Muscle of back (tissue), 10 donors: ENCODE data around the gene PPTC7. TPM values are rescaled to one million over a fixed set of nuclear protein-coding genes. Genes with fewer than 3 reads are reported as not detected.

Experiments
- polyA plus RNA-seq, 10 donors: library from polyadenylated mRNA; unstranded; fragments of 120-200 nt; gene quantifications; one replicate each; pipeline ENCODE4 v1.2.1, GENCODE V29; 2013; ENCODE audit not compliant: insufficient read length in 10 of 10

Gene PPTC7
- polyA plus RNA-seq, 10 donors = 9.6 to 15.0 (median 12.1) TPM

Other genes with a start within 250 kb of the PPTC7 start
- 10 to 100 TPM; 43.4 to 79.3 (median 61.6) TPM for gene ANAPC7, start 179.6 kb downstream of the PPTC7 start, polyA plus RNA-seq
- gene ARPC3, start 133.0 kb downstream of the PPTC7 start, polyA plus RNA-seq = 100 to 1,000 TPM; 126 to 172 (median 132) TPM
- gene GPN3, start 115.1 kb downstream of the PPTC7 start, polyA plus RNA-seq = 10 to 100 TPM; 20.6 to 27.6 (median 23.8) TPM
- gene FAM216A, start 114.5 kb downstream of the PPTC7 start, polyA plus RNA-seq = 10 to 100 TPM; 14.3 to 23.3 (median 16.5) TPM
- 100 to 1,000 TPM; 118 to 166 (median 134) TPM for gene VPS29, start 81.2 kb downstream of the PPTC7 start, polyA plus RNA-seq
- 1 to 10 TPM; 2.0 to 6.3 (median 3.3) TPM for gene RAD9B, start 81.0 kb downstream of the PPTC7 start, polyA plus RNA-seq
- 10 to 100 TPM; 15.6 to 32.4 (median 19.9) TPM for gene TCTN1, start 30.8 kb upstream of the PPTC7 start, polyA plus RNA-seq
- 1 to 10 TPM; 4.0 to 7.1 (median 5.0) TPM for gene HVCN1, start 105.8 kb upstream of the PPTC7 start, polyA plus RNA-seq
- 100 to 1,000 TPM; 107 to 147 (median 130) TPM for gene PPP1CC, start 159.6 kb upstream of the PPTC7 start, polyA plus RNA-seq